Jurkat, Clone E6-1 (cell line): Measurements from ENCODE around the gene DYNC2I2.
A peak's percentile ranks its signal among the peaks of the same experiment; 100 is the strongest.

Experiments
- DNase-seq: peaks from one replicate; pipeline ENCODE4 v3.0.0-alpha.2; 2011; ENCODE audit warnings: low read depth, low spot score
- H3K4me3 ChIP-seq: 2 replicates; pipeline ENCODE4 v1.5.1; 2011; ENCODE audit warnings: mild to moderate bottlenecking, low read length, control low read depth, moderate library complexity

DYNC2I2 gene

GRCh38 chr9:128625391-128626146 lies 31.1 kb downstream of the DYNC2I2 start:
- no peak for DNase-seq
- no peak overlapping the region for H3K4me3 ChIP-seq

- no peak overlapping the region for H3K4me3 ChIP-seq
- DNase-seq, result no peak
These were observed 32.1 kb downstream of the DYNC2I2 start for GRCh38 chr9:128624566-128624965.

- DNase-seq, result peak; percentile 21
- H3K4me3 ChIP-seq, result no peak overlapping the region
These were observed 34.8 kb downstream of the DYNC2I2 start for GRCh38 chr9:128621730-128622455.

- no peak overlapping the region for H3K4me3 ChIP-seq
- no peak for DNase-seq
These were observed 36.9 kb downstream of the DYNC2I2 start for GRCh38 chr9:128619779-128620178.

GRCh38 chr9:128619127-128619526 lies 37.5 kb downstream of the DYNC2I2 start:
- H3K4me3 ChIP-seq, result no peak overlapping the region
- DNase-seq, result no peak

GRCh38 chr9:128617943-128618342 lies 38.7 kb downstream of the DYNC2I2 start:
- H3K4me3 ChIP-seq, result no peak overlapping the region
- no peak for DNase-seq

- DNase-seq, result no peak
These were observed 41.1 kb downstream of the DYNC2I2 start for GRCh38 chr9:128615571-128615970.

GRCh38 chr9:128614728-128615127 lies 41.9 kb downstream of the DYNC2I2 start:
- no peak overlapping the region for H3K4me3 ChIP-seq
- no peak for DNase-seq

More at GRCh38 chr9:128615571-128615970, 41.1 kb downstream of the DYNC2I2 start:
- no peak overlapping the region for H3K4me3 ChIP-seq

GRCh38 chr9:128611600-128612394 lies 44.9 kb downstream of the DYNC2I2 start:
- DNase-seq, result no peak
- H3K4me3 ChIP-seq, result no peak overlapping the region

GRCh38 chr9:128610897-128611296 lies 45.8 kb downstream of the DYNC2I2 start:
- no peak for DNase-seq
- H3K4me3 ChIP-seq, result no peak overlapping the region

GRCh38 chr9:128607642-128608350 lies 48.9 kb downstream of the DYNC2I2 start:
- no peak for DNase-seq

GRCh38 chr9:128603697-128604096 lies 53.0 kb downstream of the DYNC2I2 start:
- H3K4me3 ChIP-seq, result no peak overlapping the region
- DNase-seq, result no peak

More at GRCh38 chr9:128607642-128608350, 48.9 kb downstream of the DYNC2I2 start:
- H3K4me3 ChIP-seq, result no peak overlapping the region

GRCh38 chr9:128600099-128600498 lies 56.5 kb downstream of the DYNC2I2 start:
- DNase-seq, result no peak
- H3K4me3 ChIP-seq, result no peak overlapping the region

GRCh38 chr9:128595471-128595870 lies 61.2 kb downstream of the DYNC2I2 start:
- peak; percentile 45 for DNase-seq
- no peak overlapping the region for H3K4me3 ChIP-seq

- DNase-seq, result peak; percentile 77
These were observed 62.8 kb downstream of the DYNC2I2 start for GRCh38 chr9:128593856-128594255.

GRCh38 chr9:128593039-128593438 lies 63.6 kb downstream of the DYNC2I2 start:
- DNase-seq, result peak; percentile 93
- H3K4me3 ChIP-seq, result no peak overlapping the region

More at GRCh38 chr9:128593856-128594255, 62.8 kb downstream of the DYNC2I2 start:
- H3K4me3 ChIP-seq, result peak overlapping the region; percentile 20

- peak; percentile 36 for DNase-seq
- H3K4me3 ChIP-seq, result no peak overlapping the region
These were observed 67.9 kb downstream of the DYNC2I2 start for GRCh38 chr9:128588581-128589233.

- H3K4me3 ChIP-seq, result no peak overlapping the region
- peak; percentile 98 for DNase-seq
These were observed 69.2 kb downstream of the DYNC2I2 start for GRCh38 chr9:128587453-128587852.
